Measurements from ENCODE around the gene RNF4. TPM values are rescaled to one million over a fixed set of nuclear protein-coding genes. Genes with fewer than 3 reads are reported as not detected.

Gene RNF4
- total and polyA plus RNA-seq, 10 of the 15 experiments (the other 5 are each of a cell fraction or from before 2014, with no cell fraction given): 34.9 to 145 (median 76.1) TPM

DNA sequence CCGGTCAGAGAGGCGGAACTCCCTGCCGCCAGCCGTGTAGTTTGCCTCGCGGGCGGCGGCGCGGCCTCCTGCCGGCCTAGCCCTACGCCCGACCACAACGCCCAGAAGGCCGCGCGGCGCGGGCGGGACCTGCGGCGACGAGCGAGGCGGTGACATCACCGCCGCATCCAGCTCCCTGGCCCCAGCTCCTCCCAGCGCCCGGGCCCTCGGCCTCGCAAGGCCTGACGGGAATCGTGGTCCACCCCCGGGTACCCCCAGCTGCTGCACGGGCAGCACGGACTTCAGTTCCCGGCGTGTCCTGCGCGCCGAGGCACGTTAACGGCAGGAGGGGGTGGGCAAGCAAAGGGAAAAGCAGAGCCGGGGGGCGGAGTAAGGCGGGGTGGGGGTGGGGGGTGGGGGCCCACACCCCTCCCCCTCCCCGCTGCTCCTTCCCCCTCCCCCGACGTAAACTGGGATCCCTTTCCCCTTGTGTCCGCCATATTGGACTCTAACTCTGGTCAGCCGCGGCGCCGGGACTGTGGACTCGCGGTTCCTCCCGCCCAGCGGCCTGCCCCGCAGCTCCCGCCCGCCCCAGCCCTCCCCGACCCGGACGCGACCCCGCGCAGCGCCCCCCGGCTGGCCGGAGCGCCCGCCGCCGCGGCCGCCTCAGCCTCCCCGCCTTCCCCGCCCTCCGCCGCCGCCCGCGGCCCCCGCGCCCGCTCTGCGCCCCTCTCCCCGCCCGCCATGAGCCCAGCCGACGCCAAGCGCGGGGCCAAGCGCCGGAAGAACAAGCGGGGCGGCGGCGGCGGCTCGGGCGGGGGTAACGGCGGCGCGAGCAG is 67.5 kb downstream of the RNF4 start, which contains the start of gene FAM193A (continued):
- TF ChIP-seq, protein P1, sequence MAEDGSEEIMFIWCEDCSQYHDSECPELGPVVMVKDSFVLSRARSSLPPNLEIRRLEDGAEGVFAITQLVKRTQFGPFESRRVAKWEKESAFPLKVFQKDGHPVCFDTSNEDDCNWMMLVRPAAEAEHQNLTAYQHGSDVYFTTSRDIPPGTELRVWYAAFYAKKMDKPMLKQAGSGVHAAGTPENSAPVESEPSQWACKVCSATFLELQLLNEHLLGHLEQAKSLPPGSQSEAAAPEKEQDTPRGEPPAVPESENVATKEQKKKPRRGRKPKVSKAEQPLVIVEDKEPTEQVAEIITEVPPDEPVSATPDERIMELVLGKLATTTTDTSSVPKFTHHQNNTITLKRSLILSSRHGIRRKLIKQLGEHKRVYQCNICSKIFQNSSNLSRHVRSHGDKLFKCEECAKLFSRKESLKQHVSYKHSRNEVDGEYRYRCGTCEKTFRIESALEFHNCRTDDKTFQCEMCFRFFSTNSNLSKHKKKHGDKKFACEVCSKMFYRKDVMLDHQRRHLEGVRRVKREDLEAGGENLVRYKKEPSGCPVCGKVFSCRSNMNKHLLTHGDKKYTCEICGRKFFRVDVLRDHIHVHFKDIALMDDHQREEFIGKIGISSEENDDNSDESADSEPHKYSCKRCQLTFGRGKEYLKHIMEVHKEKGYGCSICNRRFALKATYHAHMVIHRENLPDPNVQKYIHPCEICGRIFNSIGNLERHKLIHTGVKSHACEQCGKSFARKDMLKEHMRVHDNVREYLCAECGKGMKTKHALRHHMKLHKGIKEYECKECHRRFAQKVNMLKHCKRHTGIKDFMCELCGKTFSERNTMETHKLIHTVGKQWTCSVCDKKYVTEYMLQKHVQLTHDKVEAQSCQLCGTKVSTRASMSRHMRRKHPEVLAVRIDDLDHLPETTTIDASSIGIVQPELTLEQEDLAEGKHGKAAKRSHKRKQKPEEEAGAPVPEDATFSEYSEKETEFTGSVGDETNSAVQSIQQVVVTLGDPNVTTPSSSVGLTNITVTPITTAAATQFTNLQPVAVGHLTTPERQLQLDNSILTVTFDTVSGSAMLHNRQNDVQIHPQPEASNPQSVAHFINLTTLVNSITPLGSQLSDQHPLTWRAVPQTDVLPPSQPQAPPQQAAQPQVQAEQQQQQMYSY (CRISPR knock-in tag; IDR thresholded peaks at IDR 0.05): no peak
- TF ChIP-seq POLR2A (IDR thresholded peaks at IDR 0.05; ENCODE audit: low read depth, low read length) (peak; percentile 81), SMAD1 (IDR thresholded peaks at IDR 0.05; ENCODE audit: low read depth, partially characterized antibody) (no peak), EP300 (IDR thresholded peaks at IDR 0.05; ENCODE audit: borderline replicate concordance in 1 of 2, control insufficient read depth in 1 of 2, low read depth in 2 of 2, low read length in 2 of 2) (0 out of 4 replicates have a peak, but pooled peaks of 1 of the 2 experiments have one; percentile 49), NFYA (IDR thresholded peaks at IDR 0.05; ENCODE audit: borderline replicate concordance, low read depth, low read length) (no peak), BACH1 (IDR thresholded peaks at IDR 0.05; ENCODE audit: borderline replicate concordance) (peak; percentile 29; the same call in 1 of the 2 replicates), CBX5 (IDR thresholded peaks at IDR 0.05; ENCODE audit: low read depth) (no peak), GATAD2B (conservative IDR thresholded peaks at IDR 0.05; ENCODE audit: low read depth) (no peak), NFYB (IDR thresholded peaks at IDR 0.05; ENCODE audit: insufficient read depth, low read depth, low read length) (no peak), NRF1 (conservative IDR thresholded peaks at IDR 0.05; ENCODE audit: low read depth, low read length) (peak; percentile 14; the same call in 1 of the 2 replicates), HDAC6 (IDR thresholded peaks at IDR 0.05; ENCODE audit: unreplicated experiment) (no peak), JUND (IDR thresholded peaks at IDR 0.05; ENCODE audit: low read depth, low read length) (no peak), POU2F2 (IDR thresholded peaks at IDR 0.05; ENCODE audit: borderline replicate concordance, low read depth, low read length) (0 out of 3 replicates have a peak, but pooled peaks have one; percentile 11)
- TF ChIP-seq, protein P2, sequence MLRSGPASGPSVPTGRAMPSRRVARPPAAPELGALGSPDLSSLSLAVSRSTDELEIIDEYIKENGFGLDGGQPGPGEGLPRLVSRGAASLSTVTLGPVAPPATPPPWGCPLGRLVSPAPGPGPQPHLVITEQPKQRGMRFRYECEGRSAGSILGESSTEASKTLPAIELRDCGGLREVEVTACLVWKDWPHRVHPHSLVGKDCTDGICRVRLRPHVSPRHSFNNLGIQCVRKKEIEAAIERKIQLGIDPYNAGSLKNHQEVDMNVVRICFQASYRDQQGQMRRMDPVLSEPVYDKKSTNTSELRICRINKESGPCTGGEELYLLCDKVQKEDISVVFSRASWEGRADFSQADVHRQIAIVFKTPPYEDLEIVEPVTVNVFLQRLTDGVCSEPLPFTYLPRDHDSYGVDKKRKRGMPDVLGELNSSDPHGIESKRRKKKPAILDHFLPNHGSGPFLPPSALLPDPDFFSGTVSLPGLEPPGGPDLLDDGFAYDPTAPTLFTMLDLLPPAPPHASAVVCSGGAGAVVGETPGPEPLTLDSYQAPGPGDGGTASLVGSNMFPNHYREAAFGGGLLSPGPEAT (IDR thresholded peaks at IDR 0.05; ENCODE audit: low read depth): no peak
- TF ChIP-seq, protein P3, sequence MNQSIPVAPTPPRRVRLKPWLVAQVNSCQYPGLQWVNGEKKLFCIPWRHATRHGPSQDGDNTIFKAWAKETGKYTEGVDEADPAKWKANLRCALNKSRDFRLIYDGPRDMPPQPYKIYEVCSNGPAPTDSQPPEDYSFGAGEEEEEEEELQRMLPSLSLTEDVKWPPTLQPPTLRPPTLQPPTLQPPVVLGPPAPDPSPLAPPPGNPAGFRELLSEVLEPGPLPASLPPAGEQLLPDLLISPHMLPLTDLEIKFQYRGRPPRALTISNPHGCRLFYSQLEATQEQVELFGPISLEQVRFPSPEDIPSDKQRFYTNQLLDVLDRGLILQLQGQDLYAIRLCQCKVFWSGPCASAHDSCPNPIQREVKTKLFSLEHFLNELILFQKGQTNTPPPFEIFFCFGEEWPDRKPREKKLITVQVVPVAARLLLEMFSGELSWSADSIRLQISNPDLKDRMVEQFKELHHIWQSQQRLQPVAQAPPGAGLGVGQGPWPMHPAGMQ (IDR thresholded peaks at IDR 0.05; ENCODE audit: borderline replicate concordance): no peak
- TF ChIP-seq, protein P4, sequence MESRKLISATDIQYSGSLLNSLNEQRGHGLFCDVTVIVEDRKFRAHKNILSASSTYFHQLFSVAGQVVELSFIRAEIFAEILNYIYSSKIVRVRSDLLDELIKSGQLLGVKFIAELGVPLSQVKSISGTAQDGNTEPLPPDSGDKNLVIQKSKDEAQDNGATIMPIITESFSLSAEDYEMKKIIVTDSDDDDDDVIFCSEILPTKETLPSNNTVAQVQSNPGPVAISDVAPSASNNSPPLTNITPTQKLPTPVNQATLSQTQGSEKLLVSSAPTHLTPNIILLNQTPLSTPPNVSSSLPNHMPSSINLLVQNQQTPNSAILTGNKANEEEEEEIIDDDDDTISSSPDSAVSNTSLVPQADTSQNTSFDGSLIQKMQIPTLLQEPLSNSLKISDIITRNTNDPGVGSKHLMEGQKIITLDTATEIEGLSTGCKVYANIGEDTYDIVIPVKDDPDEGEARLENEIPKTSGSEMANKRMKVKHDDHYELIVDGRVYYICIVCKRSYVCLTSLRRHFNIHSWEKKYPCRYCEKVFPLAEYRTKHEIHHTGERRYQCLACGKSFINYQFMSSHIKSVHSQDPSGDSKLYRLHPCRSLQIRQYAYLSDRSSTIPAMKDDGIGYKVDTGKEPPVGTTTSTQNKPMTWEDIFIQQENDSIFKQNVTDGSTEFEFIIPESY (IDR thresholded peaks at IDR 0.05): no peak

All from GM12878 (cell line).